ENCODE data around the gene DAP3.
"Not testable (repeated sequence)": the region's sequence is repeated elsewhere in the genome, so short reads cannot be mapped to it uniquely, and the experiment has no call there.

The DAP3 gene

GRCh38 chr1:155718524-155719115, 29.7 kb downstream of the DAP3 start:
- not testable (repeated sequence) for DNase-seq (ENCODE audit: low read depth in 3 of 3)

GRCh38 chr1:155719703-155720102, 30.8 kb downstream of the DAP3 start:
- no peak for DNase-seq (ENCODE audit: low read depth in 3 of 3)

- DNase-seq (ENCODE audit: low read depth in 3 of 3): no peak
Measured at GRCh38 chr1:155725142-155725541, 36.3 kb downstream of the DAP3 start.

GRCh38 chr1:155729031-155729898, 40.4 kb downstream of the DAP3 start:
- DNase-seq (ENCODE audit: low read depth in 3 of 3): no peak

- no peak for DNase-seq (ENCODE audit: low read depth in 3 of 3)
Measured at GRCh38 chr1:155740995-155741394, 52.1 kb downstream of the DAP3 start.

- no peak for DNase-seq (ENCODE audit: low read depth in 3 of 3)
Measured at GRCh38 chr1:155741908-155742307, 53.0 kb downstream of the DAP3 start.

GRCh38 chr1:155744711-155745283, 55.9 kb downstream of the DAP3 start:
- no peak for DNase-seq (ENCODE audit: low read depth in 3 of 3)

GRCh38 chr1:155745284-155746228, 56.7 kb downstream of the DAP3 start:
- peak; percentile 90 to 97 (median 93) for DNase-seq (ENCODE audit: low read depth in 3 of 3)

- not testable (repeated sequence) for DNase-seq (ENCODE audit: low read depth in 3 of 3)
Measured at GRCh38 chr1:155747586-155747985, 58.7 kb downstream of the DAP3 start.

GRCh38 chr1:155748141-155748540, 59.2 kb downstream of the DAP3 start:
- not testable (repeated sequence) for DNase-seq (ENCODE audit: low read depth in 3 of 3)

GRCh38 chr1:155759017-155759416, 70.1 kb downstream of the DAP3 start:
- not testable (repeated sequence) for DNase-seq (ENCODE audit: low read depth in 3 of 3)

GRCh38 chr1:155759966-155760630, 71.2 kb downstream of the DAP3 start:
- no peak for DNase-seq (ENCODE audit: low read depth in 3 of 3)

GRCh38 chr1:155760751-155761475, 72.0 kb downstream of the DAP3 start:
- DNase-seq (ENCODE audit: low read depth in 3 of 3): no peak

GRCh38 chr1:155761736-155762405, 73.0 kb downstream of the DAP3 start:
- no peak for DNase-seq (ENCODE audit: low read depth in 3 of 3)

GRCh38 chr1:155763090-155763815, 74.4 kb downstream of the DAP3 start:
- DNase-seq (ENCODE audit: low read depth in 3 of 3): not testable (repeated sequence)

- DNase-seq (ENCODE audit: low read depth in 3 of 3): not testable (repeated sequence)
Measured at GRCh38 chr1:155763989-155764388, 75.1 kb downstream of the DAP3 start.

- not testable (repeated sequence) for DNase-seq (ENCODE audit: low read depth in 3 of 3)
Measured at GRCh38 chr1:155767399-155767989, 78.6 kb downstream of the DAP3 start.

GRCh38 chr1:155769257-155769656, 80.4 kb downstream of the DAP3 start:
- no peak for DNase-seq (ENCODE audit: low read depth in 3 of 3)

GRCh38 chr1:155773221-155773620, 84.3 kb downstream of the DAP3 start:
- no peak for DNase-seq (ENCODE audit: low read depth in 3 of 3)

Data from stimulated activated CD4-positive, alpha-beta T cell treated with anti-CD3 and anti-CD28 coated beads, TNF-alpha, amount 100 ng/mL, for 4 hours (primary cell).